GM23248 (cell line): ENCODE data around the gene KIDINS220.

Source experiments
- EZH2 ChIP-seq: fragments of 200-600 bp; sonication (generic); IDR thresholded peaks from 2 replicates; pipeline ENCODE4 v1.6.1; 2018; ENCODE audit warnings: antibody characterized with exemption, mild to moderate bottlenecking; ENCODE audit not compliant: insufficient read depth, poor library complexity, severe bottlenecking
- EZH2phosphoT487 ChIP-seq: fragments of 200-600 bp; sonication (generic); IDR thresholded peaks from 2 replicates; pipeline ENCODE4 v1.6.1; 2018; ENCODE audit warnings: antibody characterized with exemption, moderate library complexity, mild to moderate bottlenecking, low read depth; ENCODE audit not compliant: insufficient read depth

DNA sequence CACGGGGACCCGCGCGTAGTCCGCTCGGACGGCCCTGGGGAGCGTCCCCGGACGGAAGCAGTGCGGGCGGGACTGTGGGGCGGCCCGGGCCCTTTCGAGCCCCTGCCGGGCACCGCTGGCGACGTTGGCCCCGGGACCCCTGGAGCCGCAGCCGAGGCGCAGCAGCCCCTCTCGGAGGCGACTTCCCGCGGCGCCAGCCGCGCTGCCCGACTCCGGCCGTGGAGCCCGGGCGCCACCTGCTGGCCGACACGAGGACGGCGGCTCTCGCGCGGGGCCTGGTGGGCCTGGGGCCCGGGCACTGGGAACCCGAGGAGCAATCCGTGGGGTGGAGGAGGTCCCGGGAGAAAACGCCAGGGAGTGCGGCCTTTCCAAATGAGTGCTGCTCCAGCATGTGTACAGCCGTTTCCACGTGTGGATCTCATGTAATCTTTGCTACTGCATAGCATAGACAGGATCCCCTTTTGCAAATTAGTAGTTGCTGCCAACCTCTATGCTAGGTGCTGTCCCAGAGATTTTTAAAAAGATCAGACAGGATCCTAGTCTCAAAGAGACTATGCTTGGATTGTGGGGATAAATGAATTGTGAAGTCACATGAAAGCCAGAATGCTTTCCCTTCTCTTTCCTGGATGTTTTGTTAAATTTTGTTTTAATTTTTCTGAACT lies 151.6 kb downstream of the KIDINS220 start:
- TF ChIP-seq EZH2 (no peak), EZH2phosphoT487 (no peak)
